ENCODE results near the gene STAT1. TPM values are rescaled to one million over a fixed set of nuclear protein-coding genes. Genes with fewer than 3 reads are reported as not detected.

The STAT1 gene
- total and polyA plus RNA-seq, 2 donors = 77.8 to 201 TPM

- Histone ChIP-seq H3K4me3 (ENCODE audit: low read length in 2 of 2) (no peak overlapping the region), H3K4me1 (ENCODE audit: control insufficient read depth in 2 of 2, insufficient read depth in 2 of 2, low read length in 2 of 2) (peaks cover 9 to 23% of the 10 kb centered on the region in 2 donors), H3K36me3 (ENCODE audit: control insufficient read depth in 2 of 2, insufficient read depth in 2 of 2, low read length in 1 of 2) (peaks cover 59 to 96% of the 10 kb centered on the region in 2 donors), H3K9me3 (ENCODE audit: control insufficient read depth in 2 of 2, insufficient read depth in 1 of 2, low read length in 1 of 2) (no peaks in the 10 kb centered on the region), H3K27ac (ENCODE audit: low read depth in 1 of 2, low read length in 1 of 2) (no peak overlapping the region), H3K27me3 (ENCODE audit: control insufficient read depth in 2 of 2, insufficient read depth in 1 of 2, low read length in 1 of 2) (no peaks in the 10 kb centered on the region)
- no peak for DNase-seq (ENCODE audit: low read depth in 6 of 9, low spot score in 9 of 9)
- 90% methylated on average over 8 of the region's 8 CpGs for WGBS
Measured at GRCh38 chr2:190982262-190983034, 31.5 kb downstream of the STAT1 start.

- peak overlapping the region in 1 of 2 donors; percentile 89 for H3K27ac ChIP-seq (ENCODE audit: low read depth in 1 of 2, low read length in 1 of 2)
- H3K36me3 ChIP-seq (ENCODE audit: control insufficient read depth in 2 of 2, insufficient read depth in 2 of 2, low read length in 1 of 2) = peaks cover 58 to 95% of the 10 kb centered on the region in 2 donors
- no peak overlapping the region for H3K4me3 ChIP-seq (ENCODE audit: low read length in 2 of 2)
- WGBS = 91% methylated on average over 1 of the region's 1 CpG
- H3K27me3 ChIP-seq (ENCODE audit: control insufficient read depth in 2 of 2, insufficient read depth in 1 of 2, low read length in 1 of 2) = no peaks in the 10 kb centered on the region
- H3K4me1 ChIP-seq (ENCODE audit: control insufficient read depth in 2 of 2, insufficient read depth in 2 of 2, low read length in 2 of 2) = peaks cover 9 to 23% of the 10 kb centered on the region in 2 donors
- no peaks in the 10 kb centered on the region for H3K9me3 ChIP-seq (ENCODE audit: control insufficient read depth in 2 of 2, insufficient read depth in 1 of 2, low read length in 1 of 2)
- DNase-seq (ENCODE audit: low read depth in 6 of 9, low spot score in 9 of 9) = no peak
Measured at GRCh38 chr2:190981733-190982132, 32.2 kb downstream of the STAT1 start.

DNA sequence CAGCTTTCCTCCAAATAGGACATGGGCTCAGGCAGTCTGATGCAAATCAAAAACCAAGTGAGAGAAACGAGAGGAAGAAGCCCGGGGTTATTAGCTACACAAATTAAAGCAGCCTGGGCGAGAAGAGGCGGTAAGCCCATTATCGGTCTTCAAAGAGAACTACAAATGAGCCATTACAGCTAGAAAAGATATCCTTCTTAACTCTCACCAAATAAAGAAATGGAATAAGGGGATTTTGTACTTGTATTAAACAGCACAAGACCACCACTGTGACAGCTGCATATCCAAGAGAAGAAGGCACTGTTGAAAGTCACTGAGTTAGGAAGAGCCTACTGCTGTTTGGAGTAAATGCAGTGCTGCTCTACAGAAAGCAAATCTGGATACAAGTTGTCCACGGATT, 32.6 kb downstream of the STAT1 start:
- Histone ChIP-seq H3K27ac (ENCODE audit: low read depth in 1 of 2, low read length in 1 of 2) (peak overlapping the region; percentile 26 to 89), H3K36me3 (ENCODE audit: control insufficient read depth in 2 of 2, insufficient read depth in 2 of 2, low read length in 1 of 2) (peaks cover 58 to 95% of the 10 kb centered on the region in 2 donors)

DNA sequence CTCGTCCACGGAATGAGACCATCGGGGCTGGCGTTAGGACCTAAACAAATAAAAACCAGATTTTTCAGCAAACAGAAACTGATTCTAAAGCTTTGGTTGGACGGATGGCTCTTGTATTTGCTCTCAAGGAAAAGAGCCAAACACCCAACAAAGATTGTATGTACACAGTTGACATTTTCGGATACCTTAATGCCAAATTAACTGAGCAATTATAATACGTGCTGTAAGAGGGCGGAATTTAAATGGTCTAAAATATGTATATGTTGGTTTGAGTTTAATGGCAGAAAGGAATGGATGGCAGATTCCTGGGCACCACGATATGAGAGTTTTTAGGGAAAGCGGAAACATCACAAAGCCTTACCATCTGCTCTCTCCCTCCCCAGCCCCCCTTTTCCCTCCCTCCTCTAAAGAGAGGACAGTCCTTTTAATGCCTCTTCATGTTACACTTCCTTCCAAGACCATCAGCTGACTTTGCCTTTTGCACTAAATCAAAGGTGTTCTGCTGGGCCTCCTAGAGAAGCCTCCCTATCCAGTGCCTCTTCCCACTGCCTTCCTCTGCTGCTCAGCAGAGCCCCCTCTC, 33.3 kb downstream of the STAT1 start:
- no peak overlapping the region for H3K4me3 ChIP-seq (ENCODE audit: low read length in 2 of 2)
- H3K27ac ChIP-seq (ENCODE audit: low read depth in 1 of 2, low read length in 1 of 2) = peak overlapping the region; percentile 77 to 89
- peaks cover 56 to 95% of the 10 kb centered on the region in 2 donors for H3K36me3 ChIP-seq (ENCODE audit: control insufficient read depth in 2 of 2, insufficient read depth in 2 of 2, low read length in 1 of 2)
- WGBS = 77% methylated on average over 10 of the region's 10 CpGs
- H3K4me1 ChIP-seq (ENCODE audit: control insufficient read depth in 2 of 2, insufficient read depth in 2 of 2, low read length in 2 of 2) = peaks cover 9 to 23% of the 10 kb centered on the region in 2 donors
- H3K27me3 ChIP-seq (ENCODE audit: control insufficient read depth in 2 of 2, insufficient read depth in 1 of 2, low read length in 1 of 2) = no peaks in the 10 kb centered on the region
- H3K9me3 ChIP-seq (ENCODE audit: control insufficient read depth in 2 of 2, insufficient read depth in 1 of 2, low read length in 1 of 2) = no peaks in the 10 kb centered on the region
- DNase-seq (ENCODE audit: low read depth in 6 of 9, low spot score in 9 of 9) = no peak

More for the DNA sequence above, 32.6 kb downstream of the STAT1 start:
- H3K27me3 ChIP-seq (ENCODE audit: control insufficient read depth in 2 of 2, insufficient read depth in 1 of 2, low read length in 1 of 2) = no peaks in the 10 kb centered on the region
- DNase-seq (ENCODE audit: low read depth in 6 of 9, low spot score in 9 of 9) = no peak
- 95% methylated on average over 6 of the region's 6 CpGs for WGBS
- H3K4me1 ChIP-seq (ENCODE audit: control insufficient read depth in 2 of 2, insufficient read depth in 2 of 2, low read length in 2 of 2) = peaks cover 9 to 23% of the 10 kb centered on the region in 2 donors
- no peak overlapping the region for H3K4me3 ChIP-seq (ENCODE audit: low read length in 2 of 2)
- no peaks in the 10 kb centered on the region for H3K9me3 ChIP-seq (ENCODE audit: control insufficient read depth in 2 of 2, insufficient read depth in 1 of 2, low read length in 1 of 2)

DNA sequence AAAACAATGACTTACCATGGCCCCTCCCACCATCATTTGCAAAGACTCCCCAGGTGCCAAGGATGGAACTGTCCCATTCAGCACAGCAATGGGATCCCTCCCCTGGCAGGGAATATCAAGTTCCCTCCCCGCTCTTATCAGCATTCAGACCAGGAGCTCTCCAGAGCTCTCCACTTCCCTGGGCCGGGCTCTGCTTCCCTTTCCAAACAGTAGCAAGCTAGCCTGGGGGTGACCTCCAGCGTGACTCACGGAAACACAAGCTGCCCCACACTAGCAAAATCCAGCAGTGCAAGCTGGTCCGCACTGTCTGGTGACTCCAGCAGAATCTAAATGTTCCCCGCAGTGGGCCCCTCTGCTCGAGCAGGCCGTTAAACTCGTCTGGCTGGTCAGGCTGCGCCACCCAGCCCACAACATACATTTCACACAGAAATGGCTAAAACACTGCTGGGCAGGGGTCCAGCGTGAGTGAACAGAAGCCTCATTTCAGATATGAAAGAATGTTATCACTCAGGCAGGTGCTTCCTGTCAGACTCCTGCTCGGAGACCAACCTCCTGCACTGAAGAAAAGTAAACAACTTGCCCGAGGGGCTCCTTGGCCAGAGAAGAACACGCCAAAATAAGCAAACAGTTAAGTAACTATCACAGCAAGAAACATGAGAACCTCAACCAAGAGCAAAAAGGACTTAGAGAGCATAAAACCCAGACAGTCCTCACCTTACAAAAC, 33.9 kb downstream of the STAT1 start:
- Histone ChIP-seq H3K27me3 (ENCODE audit: control insufficient read depth in 2 of 2, insufficient read depth in 1 of 2, low read length in 1 of 2) (no peaks in the 10 kb centered on the region), H3K36me3 (ENCODE audit: control insufficient read depth in 2 of 2, insufficient read depth in 2 of 2, low read length in 1 of 2) (peaks cover 53 to 95% of the 10 kb centered on the region in 2 donors), H3K4me3 (ENCODE audit: low read length in 2 of 2) (no peak overlapping the region), H3K27ac (ENCODE audit: low read depth in 1 of 2, low read length in 1 of 2) (peak overlapping the region; percentile 77 to 89), H3K4me1 (ENCODE audit: control insufficient read depth in 2 of 2, insufficient read depth in 2 of 2, low read length in 2 of 2) (peaks cover 9 to 23% of the 10 kb centered on the region in 2 donors), H3K9me3 (ENCODE audit: control insufficient read depth in 2 of 2, insufficient read depth in 1 of 2, low read length in 1 of 2) (no peaks in the 10 kb centered on the region)
- WGBS = 20% methylated on average over 14 of the region's 14 CpGs
- DNase-seq (ENCODE audit: low read depth in 6 of 9, low spot score in 9 of 9) = peak; percentile 38 to 82 (median 50)

DNA sequence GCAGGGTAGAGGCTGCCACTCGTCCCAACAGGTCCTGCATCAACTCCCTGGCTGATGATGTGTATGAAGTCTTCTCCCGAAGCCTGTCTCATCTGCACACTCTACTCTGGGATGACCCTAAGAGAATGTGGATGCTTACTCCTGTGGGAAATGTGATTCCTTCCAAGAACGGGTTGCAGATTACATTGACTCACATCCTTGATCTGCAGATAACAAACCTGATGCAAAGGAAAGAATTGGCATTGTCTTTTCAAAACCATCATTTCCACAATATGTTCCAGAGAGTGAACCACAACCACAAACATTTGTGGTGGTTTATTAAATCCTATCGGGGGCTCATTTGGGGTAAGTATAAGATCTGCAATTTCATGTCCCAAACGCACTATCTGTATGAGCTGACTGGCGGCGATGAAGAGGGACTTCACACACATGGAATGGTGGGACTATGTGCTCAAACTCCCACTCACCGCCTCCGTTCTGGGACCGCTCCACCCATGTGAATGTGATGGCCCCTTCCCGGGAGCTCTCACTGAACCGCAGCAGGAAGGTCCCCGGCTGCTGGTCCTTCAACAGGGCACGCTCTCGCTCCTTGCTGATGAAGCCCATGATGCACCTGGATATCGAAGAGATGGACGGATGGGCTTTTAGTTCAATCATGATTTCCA, 35.5 kb downstream of the STAT1 start:
- no peak overlapping the region for H3K4me3 ChIP-seq (ENCODE audit: low read length in 2 of 2)
- no peaks in the 10 kb centered on the region for H3K9me3 ChIP-seq (ENCODE audit: control insufficient read depth in 2 of 2, insufficient read depth in 1 of 2, low read length in 1 of 2)
- H3K27ac ChIP-seq (ENCODE audit: low read depth in 1 of 2, low read length in 1 of 2) = no peak overlapping the region
- WGBS = 84% methylated on average over 17 of the region's 17 CpGs
- H3K4me1 ChIP-seq (ENCODE audit: control insufficient read depth in 2 of 2, insufficient read depth in 2 of 2, low read length in 2 of 2) = peaks cover 9 to 23% of the 10 kb centered on the region in 2 donors
- no peak for DNase-seq (ENCODE audit: low read depth in 6 of 9, low spot score in 9 of 9)
- peaks cover 57 to 96% of the 10 kb centered on the region in 2 donors for H3K36me3 ChIP-seq (ENCODE audit: control insufficient read depth in 2 of 2, insufficient read depth in 2 of 2, low read length in 1 of 2)
- no peaks in the 10 kb centered on the region for H3K27me3 ChIP-seq (ENCODE audit: control insufficient read depth in 2 of 2, insufficient read depth in 1 of 2, low read length in 1 of 2)

- H3K9me3 ChIP-seq (ENCODE audit: control insufficient read depth in 2 of 2, insufficient read depth in 1 of 2, low read length in 1 of 2) = no peaks in the 10 kb centered on the region
- no peaks in the 10 kb centered on the region for H3K27me3 ChIP-seq (ENCODE audit: control insufficient read depth in 2 of 2, insufficient read depth in 1 of 2, low read length in 1 of 2)
- 96% methylated on average over 5 of the region's 5 CpGs for WGBS
- no peak overlapping the region for H3K27ac ChIP-seq (ENCODE audit: low read depth in 1 of 2, low read length in 1 of 2)
- peaks cover 9 to 20% of the 10 kb centered on the region in 2 donors for H3K4me1 ChIP-seq (ENCODE audit: control insufficient read depth in 2 of 2, insufficient read depth in 2 of 2, low read length in 2 of 2)
- peaks cover 61 to 96% of the 10 kb centered on the region in 2 donors for H3K36me3 ChIP-seq (ENCODE audit: control insufficient read depth in 2 of 2, insufficient read depth in 2 of 2, low read length in 1 of 2)
- no peak overlapping the region for H3K4me3 ChIP-seq (ENCODE audit: low read length in 2 of 2)
- no peak for DNase-seq (ENCODE audit: low read depth in 6 of 9, low spot score in 9 of 9)
Measured at GRCh38 chr2:190977505-190977904, 36.5 kb downstream of the STAT1 start.

DNA sequence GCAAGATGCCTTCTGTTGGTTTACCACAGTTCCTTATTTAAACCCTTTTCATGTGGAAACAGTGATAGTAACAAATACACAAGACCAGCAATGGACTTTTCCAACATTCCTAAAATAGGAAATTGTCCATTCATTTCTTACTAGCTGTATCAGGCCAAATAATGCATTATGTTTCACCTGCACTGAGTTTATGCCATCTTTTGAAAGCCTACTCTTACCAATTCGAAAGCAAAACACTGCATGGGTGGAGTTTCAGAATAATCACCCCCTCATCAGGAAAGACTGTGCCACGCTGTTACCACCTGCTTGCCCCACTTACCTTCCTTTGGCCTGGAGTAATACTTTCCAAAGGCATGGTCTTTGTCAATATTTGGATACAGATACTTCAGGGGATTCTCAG, 37.5 kb downstream of the STAT1 start:
- H3K27ac ChIP-seq (ENCODE audit: low read depth in 1 of 2, low read length in 1 of 2) = no peak overlapping the region
- no peak overlapping the region for H3K4me3 ChIP-seq (ENCODE audit: low read length in 2 of 2)
- peaks cover 9 to 20% of the 10 kb centered on the region in 2 donors for H3K4me1 ChIP-seq (ENCODE audit: control insufficient read depth in 2 of 2, insufficient read depth in 2 of 2, low read length in 2 of 2)
- no peak for DNase-seq (ENCODE audit: low read depth in 6 of 9, low spot score in 9 of 9)
- H3K36me3 ChIP-seq (ENCODE audit: control insufficient read depth in 2 of 2, insufficient read depth in 2 of 2, low read length in 1 of 2) = peaks cover 65 to 97% of the 10 kb centered on the region in 2 donors
- WGBS = 96% methylated on average over 2 of the region's 2 CpGs
- no peaks in the 10 kb centered on the region for H3K27me3 ChIP-seq (ENCODE audit: control insufficient read depth in 2 of 2, insufficient read depth in 1 of 2, low read length in 1 of 2)
- H3K9me3 ChIP-seq (ENCODE audit: control insufficient read depth in 2 of 2, insufficient read depth in 1 of 2, low read length in 1 of 2) = no peaks in the 10 kb centered on the region
